Transverse colon (tissue), 4 donors: ENCODE measurements around the gene MGAT5B. TPM values are rescaled to one million over a fixed set of nuclear protein-coding genes. Genes with fewer than 3 reads are reported as not detected.

Experiments
- DNase-seq: peaks from one replicate; pipeline ENCODE4 v3.0.0-alpha.2; 2019
- H3K27ac ChIP-seq, 4 donors: fragments of 200-600 bp; sonication (generic); 2 replicates each; pipeline ENCODE4 v1.5.1; 2016 to 2018; ENCODE audit warnings: inconsistent platforms in 4 of 4
- H3K27me3 ChIP-seq: fragments of 200-600 bp; sonication (generic); 2 replicates; pipeline ENCODE4 v1.5.1; 2017; ENCODE audit warnings: inconsistent platforms
- H3K36me3 ChIP-seq, 4 donors: fragments of 200-600 bp; sonication (generic); 2 replicates each; pipeline ENCODE4 v1.5.1; 2017 to 2019; ENCODE audit warnings: inconsistent platforms in 4 of 4
- H3K4me1 ChIP-seq, 4 donors: fragments of 200-600 bp; sonication (generic); 2 replicates each; pipeline ENCODE4 v1.5.1; 2017 to 2020; ENCODE audit warnings: inconsistent platforms in 4 of 4
- H3K4me3 ChIP-seq, 4 donors: fragments of 200-600 bp; sonication (generic); 1 replicate in 1 of 4; 2 replicates in 3 of 4; pipeline versions ENCODE4 v1.5.1 to v1.6.1; 2017 to 2019; ENCODE audit warnings: inconsistent platforms in 4 of 4
- H3K9me3 ChIP-seq, 2 donors: fragments of 200-600 bp; sonication (generic); 2 replicates each; pipeline ENCODE4 v1.5.1; 2017 to 2019; ENCODE audit warnings: inconsistent platforms in 2 of 2
- CTCF ChIP-seq, 5 experiments: fragments of 200-600 bp in 3 of 5; fragments of 450-650 bp in 2 of 5; sonication (generic) in 3 of 5; IDR thresholded peaks; 1 replicate in 2 of 5; 2 replicates in 3 of 5; pipeline ENCODE4 v1.5.1; 2016 to 2017; ENCODE audit warnings: antibody characterized with exemption in 5 of 5, inconsistent platforms in 3 of 5, mild to moderate bottlenecking in 2 of 5, moderate library complexity in 1 of 5
- EP300 ChIP-seq: sonication (generic); formaldehyde crosslinking; IDR thresholded peaks from one replicate; pipeline ENCODE4 v1.6.1; 2017; ENCODE audit warnings: antibody characterized with exemption, low read depth
- POLR2A ChIP-seq: fragments of 450-650 bp; IDR thresholded peaks from one replicate; pipeline ENCODE4 v1.6.1; 2016; ENCODE audit warnings: antibody characterized with exemption, mild to moderate bottlenecking, moderate library complexity
- POLR2AphosphoS5 ChIP-seq, 3 donors: sonication (generic); formaldehyde crosslinking; IDR thresholded peaks; one replicate each; pipeline ENCODE4 v1.6.1; 2016; ENCODE audit warnings: antibody characterized with exemption in 3 of 3
- WGBS, 2 donors: methylation state at CpG; one replicate each; pipeline ENCODE4 v1.1.5; 2018; ENCODE audit warnings: low coverage in 1 of 2; 5-methylcytosine and 5-hydroxymethylcytosine counted together
- in situ Hi-C, 4 donors: fragments of 200-750 bp; cut with MboI; loops; one replicate each; pipeline versions ENCODE4 v1.15.0 to v1.15.1; 2017; ENCODE audit warnings: low sequenced_read_pairs in 3 of 4, low pct_ligation_motif_present in 1 of 4, low pct_unique_long_range_greater_than_20kb in 1 of 4
- intact Hi-C: fragments of 100-400 bp; cut with DNase I; formaldehyde crosslinking; loops from one replicate; pipeline ENCODE4 v1.15.1; 2023; ENCODE audit warnings: low total_unique reads
- total RNA-seq, 4 donors: library from RNA; depleted of rRNA; stranded (reverse); fragments of >200 nt; gene quantifications; one replicate each; pipeline ENCODE4 v1.1.0, GENCODE V29; 2016

MGAT5B gene
- total RNA-seq, 4 donors from 2014 or later: not detected

DNA sequence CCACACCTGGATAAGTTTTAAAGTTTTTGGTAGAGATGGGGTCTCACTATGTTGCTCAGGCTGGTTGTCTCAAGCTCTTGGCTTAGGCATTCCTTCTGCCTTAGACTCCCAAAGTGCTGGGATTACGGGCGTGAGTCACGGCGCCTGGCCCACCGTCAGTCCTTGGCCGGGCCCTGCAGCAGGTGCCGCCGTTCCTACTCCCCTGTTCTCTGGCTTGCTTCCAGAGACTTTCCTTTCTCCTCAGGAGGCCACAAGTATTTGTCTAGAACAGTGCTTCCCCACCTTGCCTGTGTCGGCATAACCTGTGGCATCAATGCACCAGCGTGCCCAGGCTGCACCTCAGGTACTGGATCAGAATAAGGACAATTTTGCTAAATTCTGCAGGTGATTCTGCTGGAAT is 3.0 kb upstream of the MGAT5B start:
- no peaks in the 10 kb centered on the region for H3K9me3 ChIP-seq
- peaks cover 59% of the 10 kb centered on the region for H3K27me3 ChIP-seq
- no peak overlapping the region for H3K4me3 ChIP-seq
- DNase-seq: no peak
- no peak overlapping the region for H3K27ac ChIP-seq
- H3K4me1 ChIP-seq: peaks cover 9 to 15% (median 10%) of the 10 kb centered on the region in 4 donors
- 69% methylated on average over 10 of the region's 10 CpGs; no CpG with 5 or more reads in 1 of the 2 donors for WGBS, 2 donors
- H3K36me3 ChIP-seq: no peaks in the 10 kb centered on the region
- intact Hi-C loops (loop anchor here (5.0 kb wide), 1 partner anchor 202 kb away; no protein-coding TSS in a partner anchor), in situ Hi-C loops (loop anchor here in 3 of 4 donors (10.0 to 25.0 kb wide), 3 partner anchors 180 to 397 kb away; no protein-coding TSS in a partner anchor)
- no peak for TF ChIP-seq POLR2AphosphoS5 (IDR thresholded peaks at IDR 0.05)
- no peak for TF ChIP-seq POLR2A
- no peak for TF ChIP-seq CTCF (IDR thresholded peaks at IDR 0.05)
- no peak for TF ChIP-seq EP300

- no peak for DNase-seq
- peaks cover 9 to 15% (median 10%) of the 10 kb centered on the region in 4 donors for H3K4me1 ChIP-seq
- H3K27me3 ChIP-seq: peaks cover 69% of the 10 kb centered on the region
- no peak for TF ChIP-seq POLR2AphosphoS5 (IDR thresholded peaks at IDR 0.05)
- no peak for TF ChIP-seq CTCF (IDR thresholded peaks at IDR 0.05)
- TF ChIP-seq POLR2A: no peak
- no peak for TF ChIP-seq EP300
- WGBS, 2 donors: 88% methylated on average over 5 of the region's 5 CpGs; no CpG with 5 or more reads in 1 of the 2 donors
- intact Hi-C loops (loop anchor here (5.0 kb wide), 1 partner anchor 201 kb away; no protein-coding TSS in a partner anchor), in situ Hi-C loops (loop anchor here in 3 of 4 donors (10.0 to 25.0 kb wide), 3 partner anchors 179 to 396 kb away; no protein-coding TSS in a partner anchor)
- H3K36me3 ChIP-seq: no peaks in the 10 kb centered on the region
- H3K9me3 ChIP-seq: no peaks in the 10 kb centered on the region
- H3K4me3 ChIP-seq: no peak overlapping the region
- no peak overlapping the region for H3K27ac ChIP-seq
Observed at GRCh38 chr17:76866203-76866602, 2.0 kb upstream of the MGAT5B start.

GRCh38 chr17:76866774-76867577 is 1.2 kb upstream of the MGAT5B start:
- Histone ChIP-seq H3K36me3 (no peaks in the 10 kb centered on the region), H3K4me3 (no peak overlapping the region), H3K4me1 (peaks cover 9 to 15% (median 10%) of the 10 kb centered on the region in 4 donors), H3K27me3 (peaks cover 76% of the 10 kb centered on the region), H3K9me3 (no peaks in the 10 kb centered on the region), H3K27ac (no peak overlapping the region)
- WGBS, 2 donors: 73% methylated on average over 9 of the region's 9 CpGs; no CpG with 5 or more reads in 1 of the 2 donors
- DNase-seq: no peak
- intact Hi-C loops: loop anchor here (5.0 kb wide), 1 partner anchor 200 kb away; no protein-coding TSS in a partner anchor
- TF ChIP-seq CTCF (IDR thresholded peaks at IDR 0.05) (no peak), EP300 (no peak), POLR2A (no peak)
- in situ Hi-C loops: loop anchor here in 3 of 4 donors (10.0 to 25.0 kb wide), 3 partner anchors 178 to 395 kb away; no protein-coding TSS in a partner anchor

- Histone ChIP-seq H3K27me3 (peaks cover 79% of the 10 kb centered on the region), H3K4me1 (peaks cover 9 to 15% (median 10%) of the 10 kb centered on the region in 4 donors), H3K9me3 (no peaks in the 10 kb centered on the region), H3K4me3 (no peak overlapping the region), H3K27ac (no peak overlapping the region), H3K36me3 (no peaks in the 10 kb centered on the region)
- no peak for DNase-seq
- TF ChIP-seq EP300: no peak
- TF ChIP-seq POLR2A: no peak
- TF ChIP-seq POLR2AphosphoS5 (IDR thresholded peaks at IDR 0.05): no peak
- no peak for TF ChIP-seq CTCF (IDR thresholded peaks at IDR 0.05)
- in situ Hi-C loops: loop anchor here in 3 of 4 donors (10.0 to 25.0 kb wide), 3 partner anchors 177 to 395 kb away; no protein-coding TSS in a partner anchor
- WGBS, 2 donors: 23 to 27% methylated on average over 8 to 20 of the region's 20 CpGs
- intact Hi-C loops: loop anchor here (5.0 kb wide), 1 partner anchor 200 kb away; no protein-coding TSS in a partner anchor
Observed at GRCh38 chr17:76867578-76868175, 527 bp upstream of the MGAT5B start.
